PC-9 (cell line): Measurements from ENCODE around the gene FNIP1.

Source experiments
- EZH2 ChIP-seq: fragments of 200-600 bp; sonication (generic); IDR thresholded peaks from 2 replicates; pipeline ENCODE4 v1.8.0; 2017; ENCODE audit warnings: antibody characterized with exemption, low read depth
- TF ChIP-seq, protein P1 (sequence below): fragments of 200-600 bp; sonication (generic); conservative IDR thresholded peaks from 2 replicates; pipeline ENCODE4 v1.6.1; 2017; ENCODE audit warnings: mixed run types, antibody characterized with exemption, mild to moderate bottlenecking, moderate library complexity

DNA sequence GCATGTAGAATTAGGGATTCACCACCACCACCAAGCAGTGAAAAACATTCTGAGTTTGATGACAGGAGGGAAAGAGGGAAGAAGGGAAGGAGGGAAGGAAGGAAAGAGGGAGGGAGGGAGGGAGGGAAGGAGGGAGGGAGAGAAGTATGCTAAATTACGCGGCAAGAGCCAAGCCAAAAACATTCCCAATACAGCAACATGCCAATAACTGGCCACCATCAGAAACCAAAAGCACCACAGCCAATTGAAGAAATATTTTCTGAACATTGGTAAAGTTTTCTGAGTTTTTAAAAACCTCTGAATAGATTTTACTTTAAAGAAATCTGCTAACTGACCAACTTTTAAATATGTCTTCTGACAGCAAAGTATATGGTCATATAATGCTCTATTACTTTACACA, 36.0 kb downstream of the FNIP1 start:
- TF ChIP-seq, protein P1, sequence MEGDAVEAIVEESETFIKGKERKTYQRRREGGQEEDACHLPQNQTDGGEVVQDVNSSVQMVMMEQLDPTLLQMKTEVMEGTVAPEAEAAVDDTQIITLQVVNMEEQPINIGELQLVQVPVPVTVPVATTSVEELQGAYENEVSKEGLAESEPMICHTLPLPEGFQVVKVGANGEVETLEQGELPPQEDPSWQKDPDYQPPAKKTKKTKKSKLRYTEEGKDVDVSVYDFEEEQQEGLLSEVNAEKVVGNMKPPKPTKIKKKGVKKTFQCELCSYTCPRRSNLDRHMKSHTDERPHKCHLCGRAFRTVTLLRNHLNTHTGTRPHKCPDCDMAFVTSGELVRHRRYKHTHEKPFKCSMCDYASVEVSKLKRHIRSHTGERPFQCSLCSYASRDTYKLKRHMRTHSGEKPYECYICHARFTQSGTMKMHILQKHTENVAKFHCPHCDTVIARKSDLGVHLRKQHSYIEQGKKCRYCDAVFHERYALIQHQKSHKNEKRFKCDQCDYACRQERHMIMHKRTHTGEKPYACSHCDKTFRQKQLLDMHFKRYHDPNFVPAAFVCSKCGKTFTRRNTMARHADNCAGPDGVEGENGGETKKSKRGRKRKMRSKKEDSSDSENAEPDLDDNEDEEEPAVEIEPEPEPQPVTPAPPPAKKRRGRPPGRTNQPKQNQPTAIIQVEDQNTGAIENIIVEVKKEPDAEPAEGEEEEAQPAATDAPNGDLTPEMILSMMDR = no peak
- no peak for TF ChIP-seq EZH2
